ENCODE measurements around the gene MAPK10.

MAPK10 gene

GRCh38 chr4:86279293-86279960 lies 80.4 kb downstream of the MAPK10 start:
- DNase-seq (ENCODE audit: low read depth in 1 of 2, low spot score in 1 of 2): no peak

- no peak for DNase-seq (ENCODE audit: low read depth in 1 of 2, low spot score in 1 of 2)
Observed at GRCh38 chr4:86278126-86278525, 81.7 kb downstream of the MAPK10 start.

- no peak for DNase-seq (ENCODE audit: low read depth in 1 of 2, low spot score in 1 of 2)
Observed at GRCh38 chr4:86274642-86275041, 85.2 kb downstream of the MAPK10 start.

GRCh38 chr4:86272669-86273068 lies 87.2 kb downstream of the MAPK10 start:
- no peak for DNase-seq (ENCODE audit: low read depth in 1 of 2, low spot score in 1 of 2)

- DNase-seq (ENCODE audit: low read depth in 1 of 2, low spot score in 1 of 2): no peak
Observed at GRCh38 chr4:86271057-86271456, 88.8 kb downstream of the MAPK10 start.

- DNase-seq (ENCODE audit: low read depth in 1 of 2, low spot score in 1 of 2): no peak
Observed at GRCh38 chr4:86269354-86269753, 90.5 kb downstream of the MAPK10 start.

GRCh38 chr4:86264241-86264640 lies 95.6 kb downstream of the MAPK10 start:
- DNase-seq (ENCODE audit: low read depth in 1 of 2, low spot score in 1 of 2): no peak

GRCh38 chr4:86261636-86262035 lies 98.2 kb downstream of the MAPK10 start:
- no peak for DNase-seq (ENCODE audit: low read depth in 1 of 2, low spot score in 1 of 2)

- no peak for DNase-seq (ENCODE audit: low read depth in 1 of 2, low spot score in 1 of 2)
Observed at GRCh38 chr4:86256086-86256485, 103.8 kb downstream of the MAPK10 start.

GRCh38 chr4:86250619-86251018 lies 109.2 kb downstream of the MAPK10 start:
- DNase-seq (ENCODE audit: low read depth in 1 of 2, low spot score in 1 of 2): no peak

GRCh38 chr4:86250006-86250405 lies 109.8 kb downstream of the MAPK10 start:
- DNase-seq (ENCODE audit: low read depth in 1 of 2, low spot score in 1 of 2): no peak

- DNase-seq (ENCODE audit: low read depth in 1 of 2, low spot score in 1 of 2): no peak
Observed at GRCh38 chr4:86249074-86249473, 110.8 kb downstream of the MAPK10 start.

GRCh38 chr4:86247906-86248305 lies 111.9 kb downstream of the MAPK10 start:
- DNase-seq (ENCODE audit: low read depth in 1 of 2, low spot score in 1 of 2): no peak

GRCh38 chr4:86247320-86247719 lies 112.5 kb downstream of the MAPK10 start:
- no peak for DNase-seq (ENCODE audit: low read depth in 1 of 2, low spot score in 1 of 2)

- DNase-seq (ENCODE audit: low read depth in 1 of 2, low spot score in 1 of 2): no peak
Observed at GRCh38 chr4:86243750-86244149, 116.1 kb downstream of the MAPK10 start.

- no peak for DNase-seq (ENCODE audit: low read depth in 1 of 2, low spot score in 1 of 2)
Observed at GRCh38 chr4:86242677-86243076, 117.2 kb downstream of the MAPK10 start.

GRCh38 chr4:86235549-86235948 lies 124.3 kb downstream of the MAPK10 start:
- no peak for DNase-seq (ENCODE audit: low read depth in 1 of 2, low spot score in 1 of 2)

- no peak for DNase-seq (ENCODE audit: low read depth in 1 of 2, low spot score in 1 of 2)
Observed at GRCh38 chr4:86233681-86234080, 126.2 kb downstream of the MAPK10 start.

GRCh38 chr4:86233090-86233489 lies 126.8 kb downstream of the MAPK10 start:
- no peak for DNase-seq (ENCODE audit: low read depth in 1 of 2, low spot score in 1 of 2)

GRCh38 chr4:86223472-86223871 lies 136.4 kb downstream of the MAPK10 start:
- no peak for DNase-seq (ENCODE audit: low read depth in 1 of 2, low spot score in 1 of 2)

GRCh38 chr4:86221002-86221401 lies 138.9 kb downstream of the MAPK10 start:
- DNase-seq (ENCODE audit: low read depth in 1 of 2, low spot score in 1 of 2): no peak

GRCh38 chr4:86220121-86220520 lies 139.7 kb downstream of the MAPK10 start:
- no peak for DNase-seq (ENCODE audit: low read depth in 1 of 2, low spot score in 1 of 2)

- DNase-seq (ENCODE audit: low read depth in 1 of 2, low spot score in 1 of 2): no peak
Observed at GRCh38 chr4:86218746-86219473, 140.9 kb downstream of the MAPK10 start.
